ENCODE data around the gene DONSON. TPM values are rescaled to one million over a fixed set of nuclear protein-coding genes. Genes with fewer than 3 reads are reported as not detected.

DONSON gene
- total and polyA plus RNA-seq, 9 of the 15 experiments (the other 6 are each of a cell fraction or from before 2014, with no cell fraction given), result 26.7 to 124 (median 62.6) TPM

DNA sequence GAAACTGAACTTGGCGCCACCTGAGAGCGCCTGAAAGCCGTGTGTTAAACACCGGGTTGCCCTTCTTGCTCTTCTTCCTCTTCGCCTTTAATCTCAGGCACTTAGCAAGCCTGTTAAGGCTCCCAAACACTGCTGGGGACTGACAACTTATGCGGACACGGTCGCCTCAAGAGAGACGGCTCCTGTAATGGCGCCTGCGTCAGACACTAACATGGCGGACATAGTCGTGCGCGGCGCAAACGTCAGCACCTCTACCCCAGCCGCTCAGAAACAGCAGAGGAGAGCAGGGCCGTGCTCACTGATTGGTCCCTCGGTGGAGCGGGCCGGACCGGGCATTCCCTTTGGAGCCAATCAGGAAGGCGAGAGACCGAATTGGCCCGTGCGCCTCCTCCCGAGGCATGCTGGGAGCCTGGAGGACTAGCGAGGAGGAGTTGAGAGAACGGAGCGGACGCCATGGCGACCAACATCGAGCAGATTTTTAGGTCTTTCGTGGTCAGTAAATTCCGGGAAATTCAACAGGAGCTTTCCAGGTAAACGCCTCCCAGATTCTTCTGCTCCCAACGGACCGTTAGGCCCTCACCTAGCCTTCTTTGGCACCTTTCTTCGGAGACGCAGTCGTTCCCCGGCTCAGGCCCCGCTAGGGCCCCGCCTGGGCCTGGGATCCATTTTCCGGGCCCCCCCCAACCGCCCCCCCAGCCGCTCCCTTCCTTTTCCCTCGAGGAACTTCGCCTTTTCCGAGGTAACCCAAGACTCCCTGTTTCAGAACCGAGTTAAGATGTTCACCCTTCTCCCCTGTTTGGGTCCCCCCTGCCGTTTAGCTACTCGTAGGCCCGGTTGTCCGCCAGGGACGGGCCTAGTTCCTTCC is 45.6 kb downstream of the DONSON start, which contains the start of gene SON (continued):
- TF ChIP-seq ZBTB33 (CRISPR knock-in tag; IDR thresholded peaks at IDR 0.05) (no peak), PRMT5 (CRISPR knock-in tag; IDR thresholded peaks at IDR 0.05) (no peak), ZNF584 (CRISPR knock-in tag; IDR thresholded peaks at IDR 0.05; ENCODE audit: low read depth) (no peak), MLX (CRISPR knock-in tag; conservative IDR thresholded peaks at IDR 0.05) (no peak), NCOA2 (IDR thresholded peaks at IDR 0.05; ENCODE audit: partially characterized antibody in 2 of 2) (no peak), MEF2A (IDR thresholded peaks at IDR 0.05; ENCODE audit: control insufficient read depth, low read depth, low read length) (no peak), POLR2A (conservative IDR thresholded peaks at IDR 0.05) (peak; percentile 97), ZKSCAN8 (CRISPR knock-in tag; IDR thresholded peaks at IDR 0.05) (no peak), HMGN3 (IDR thresholded peaks at IDR 0.05; ENCODE audit: borderline replicate concordance, extremely low read depth, insufficient read length, low read depth, low read length) (no peak), SETDB1 (IDR thresholded peaks at IDR 0.05; ENCODE audit: low read length) (no peak), E2F3 (CRISPR knock-in tag; IDR thresholded peaks at IDR 0.05) (no peak)
- TF ChIP-seq, protein P1, sequence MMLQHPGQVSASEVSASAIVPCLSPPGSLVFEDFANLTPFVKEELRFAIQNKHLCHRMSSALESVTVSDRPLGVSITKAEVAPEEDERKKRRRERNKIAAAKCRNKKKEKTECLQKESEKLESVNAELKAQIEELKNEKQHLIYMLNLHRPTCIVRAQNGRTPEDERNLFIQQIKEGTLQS (IDR thresholded peaks at IDR 0.05), result peak; percentile 42; the same call in 1 of the 2 replicates
- TF ChIP-seq, protein P1 (CRISPR knock-in tag; conservative IDR thresholded peaks at IDR 0.05), result peak; percentile 90; the same call in 1 of the 2 replicates
- TF ChIP-seq, protein P2, sequence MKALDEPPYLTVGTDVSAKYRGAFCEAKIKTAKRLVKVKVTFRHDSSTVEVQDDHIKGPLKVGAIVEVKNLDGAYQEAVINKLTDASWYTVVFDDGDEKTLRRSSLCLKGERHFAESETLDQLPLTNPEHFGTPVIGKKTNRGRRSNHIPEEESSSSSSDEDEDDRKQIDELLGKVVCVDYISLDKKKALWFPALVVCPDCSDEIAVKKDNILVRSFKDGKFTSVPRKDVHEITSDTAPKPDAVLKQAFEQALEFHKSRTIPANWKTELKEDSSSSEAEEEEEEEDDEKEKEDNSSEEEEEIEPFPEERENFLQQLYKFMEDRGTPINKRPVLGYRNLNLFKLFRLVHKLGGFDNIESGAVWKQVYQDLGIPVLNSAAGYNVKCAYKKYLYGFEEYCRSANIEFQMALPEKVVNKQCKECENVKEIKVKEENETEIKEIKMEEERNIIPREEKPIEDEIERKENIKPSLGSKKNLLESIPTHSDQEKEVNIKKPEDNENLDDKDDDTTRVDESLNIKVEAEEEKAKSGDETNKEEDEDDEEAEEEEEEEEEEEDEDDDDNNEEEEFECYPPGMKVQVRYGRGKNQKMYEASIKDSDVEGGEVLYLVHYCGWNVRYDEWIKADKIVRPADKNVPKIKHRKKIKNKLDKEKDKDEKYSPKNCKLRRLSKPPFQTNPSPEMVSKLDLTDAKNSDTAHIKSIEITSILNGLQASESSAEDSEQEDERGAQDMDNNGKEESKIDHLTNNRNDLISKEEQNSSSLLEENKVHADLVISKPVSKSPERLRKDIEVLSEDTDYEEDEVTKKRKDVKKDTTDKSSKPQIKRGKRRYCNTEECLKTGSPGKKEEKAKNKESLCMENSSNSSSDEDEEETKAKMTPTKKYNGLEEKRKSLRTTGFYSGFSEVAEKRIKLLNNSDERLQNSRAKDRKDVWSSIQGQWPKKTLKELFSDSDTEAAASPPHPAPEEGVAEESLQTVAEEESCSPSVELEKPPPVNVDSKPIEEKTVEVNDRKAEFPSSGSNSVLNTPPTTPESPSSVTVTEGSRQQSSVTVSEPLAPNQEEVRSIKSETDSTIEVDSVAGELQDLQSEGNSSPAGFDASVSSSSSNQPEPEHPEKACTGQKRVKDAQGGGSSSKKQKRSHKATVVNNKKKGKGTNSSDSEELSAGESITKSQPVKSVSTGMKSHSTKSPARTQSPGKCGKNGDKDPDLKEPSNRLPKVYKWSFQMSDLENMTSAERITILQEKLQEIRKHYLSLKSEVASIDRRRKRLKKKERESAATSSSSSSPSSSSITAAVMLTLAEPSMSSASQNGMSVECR (CRISPR knock-in tag; IDR thresholded peaks at IDR 0.05), result no peak
